ENCODE data around the gene LIMS3.
"Not testable (repeated sequence)": the region's sequence is repeated elsewhere in the genome, so short reads cannot be mapped to it uniquely, and the experiment has no call there.

Gene LIMS3

DNA sequence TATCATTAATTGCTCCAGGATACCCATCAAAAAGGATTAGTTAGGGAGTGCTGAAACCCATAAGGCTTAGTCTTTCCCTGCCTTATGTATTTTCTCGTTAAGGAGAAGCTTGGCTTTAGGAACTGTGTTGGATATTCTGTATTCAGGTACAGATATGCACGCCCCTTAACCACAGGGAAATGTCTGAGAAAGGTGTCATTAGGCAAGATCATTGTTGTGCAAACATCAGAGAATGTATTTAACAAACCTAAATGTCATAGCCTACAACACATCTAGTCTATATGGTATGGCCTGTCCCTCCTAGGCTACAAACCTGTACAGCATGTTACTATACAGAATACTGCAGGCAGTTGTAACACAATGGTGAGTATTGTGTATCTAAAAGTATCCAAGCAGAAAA lies 10.1 kb downstream of the LIMS3 start:
- not testable (repeated sequence) for H3K4me1 Mint-ChIP-seq (ENCODE audit: low read depth); H3K9me3 Mint-ChIP-seq; H3K36me3 Mint-ChIP-seq (ENCODE audit: low read depth); H3K27me3 Mint-ChIP-seq (ENCODE audit: low read depth); DNase-seq (ENCODE audit: low spot score); H3K27ac Mint-ChIP-seq; H3K4me3 Mint-ChIP-seq

DNA sequence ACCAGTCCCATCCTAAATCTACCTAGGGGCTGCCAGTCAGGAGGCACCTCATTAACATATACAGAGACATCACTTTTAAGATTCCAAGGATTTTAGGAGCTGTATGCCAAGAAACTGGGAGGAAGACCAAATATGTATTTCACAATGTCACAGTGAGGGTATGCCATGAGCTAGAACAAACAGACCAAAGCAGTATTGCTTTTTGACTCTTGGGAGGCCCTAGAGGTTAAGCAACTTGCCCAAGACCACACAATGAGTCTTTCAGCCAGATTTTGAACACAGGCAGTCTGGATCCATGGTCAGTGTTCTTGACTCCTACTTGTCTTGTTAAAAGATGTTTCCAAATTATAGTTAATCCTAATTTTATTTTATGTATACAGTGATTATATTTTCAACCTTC lies 12.3 kb downstream of the LIMS3 start:
- not testable (repeated sequence) for H3K9me3 Mint-ChIP-seq; H3K36me3 Mint-ChIP-seq (ENCODE audit: low read depth); H3K4me3 Mint-ChIP-seq; H3K27me3 Mint-ChIP-seq (ENCODE audit: low read depth); H3K4me1 Mint-ChIP-seq (ENCODE audit: low read depth); H3K27ac Mint-ChIP-seq; DNase-seq (ENCODE audit: low spot score)

DNA sequence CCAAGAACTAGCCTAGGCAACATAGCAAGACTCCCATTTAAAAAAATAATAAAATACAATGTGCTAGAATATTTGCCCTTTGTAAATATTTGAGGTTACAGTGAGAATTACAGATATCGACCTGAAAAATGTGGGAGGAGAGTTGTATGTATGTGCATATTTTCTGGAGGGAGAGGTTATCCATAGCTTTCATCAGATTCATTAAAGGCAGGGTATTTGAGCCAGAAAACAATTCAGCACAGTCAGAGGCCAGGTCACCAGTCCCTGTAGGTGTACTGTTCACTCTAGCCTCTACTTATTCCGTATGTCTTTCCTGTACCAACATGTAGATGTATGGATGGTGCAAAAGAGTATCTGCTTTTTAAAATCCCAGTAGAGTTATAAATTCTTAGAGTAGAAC lies 15.4 kb downstream of the LIMS3 start:
- not testable (repeated sequence) for H3K9me3 Mint-ChIP-seq; H3K27ac Mint-ChIP-seq; H3K4me1 Mint-ChIP-seq (ENCODE audit: low read depth); H3K27me3 Mint-ChIP-seq (ENCODE audit: low read depth); H3K36me3 Mint-ChIP-seq (ENCODE audit: low read depth); DNase-seq (ENCODE audit: low spot score); H3K4me3 Mint-ChIP-seq

DNA sequence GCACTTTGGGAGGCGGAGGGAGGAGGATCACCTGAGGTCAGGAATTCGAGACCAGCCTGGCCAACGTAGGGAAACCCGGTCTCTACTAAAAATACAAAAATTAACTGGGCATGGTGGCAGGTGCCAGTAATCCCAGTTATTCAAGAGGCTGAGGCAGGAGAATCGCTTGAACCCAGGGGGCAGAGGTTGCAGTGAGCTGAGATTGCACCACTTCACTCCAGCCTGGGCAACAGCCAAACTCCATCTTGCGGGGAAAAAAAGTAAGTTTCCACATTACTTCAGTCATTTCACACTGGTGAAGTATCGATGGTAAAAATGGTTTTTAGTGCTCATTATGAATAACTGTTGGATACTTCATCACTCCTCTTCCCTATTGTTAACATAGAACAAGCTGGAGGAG lies 16.1 kb downstream of the LIMS3 start:
- not testable (repeated sequence) for H3K4me3 Mint-ChIP-seq; DNase-seq (ENCODE audit: low spot score); H3K4me1 Mint-ChIP-seq (ENCODE audit: low read depth); H3K27ac Mint-ChIP-seq; H3K27me3 Mint-ChIP-seq (ENCODE audit: low read depth); H3K36me3 Mint-ChIP-seq (ENCODE audit: low read depth); H3K9me3 Mint-ChIP-seq

DNA sequence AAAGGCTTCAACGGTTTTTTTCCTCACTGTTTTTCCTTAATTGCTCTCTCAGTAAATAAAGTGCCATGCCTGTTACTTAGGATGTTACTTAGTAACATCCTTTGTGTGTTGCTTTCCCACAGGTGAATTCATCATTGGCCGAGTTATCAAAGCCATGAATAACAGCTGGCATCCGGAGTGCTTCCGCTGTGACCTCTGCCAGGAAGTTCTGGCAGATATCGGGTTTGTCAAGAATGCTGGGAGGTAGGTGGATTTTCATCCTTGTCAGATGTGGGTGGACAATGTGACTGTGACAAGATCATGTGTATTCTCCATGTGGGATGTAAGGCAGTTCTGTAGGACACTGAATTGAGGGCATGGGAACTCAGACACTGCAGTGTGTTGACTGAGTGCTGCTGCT lies 17.3 kb downstream of the LIMS3 start:
- H3K27ac Mint-ChIP-seq; H3K27me3 Mint-ChIP-seq (ENCODE audit: low read depth); H3K4me3 Mint-ChIP-seq; H3K9me3 Mint-ChIP-seq; H3K4me1 Mint-ChIP-seq (ENCODE audit: low read depth); H3K36me3 Mint-ChIP-seq (ENCODE audit: low read depth); DNase-seq (ENCODE audit: low spot score): not testable (repeated sequence)

DNA sequence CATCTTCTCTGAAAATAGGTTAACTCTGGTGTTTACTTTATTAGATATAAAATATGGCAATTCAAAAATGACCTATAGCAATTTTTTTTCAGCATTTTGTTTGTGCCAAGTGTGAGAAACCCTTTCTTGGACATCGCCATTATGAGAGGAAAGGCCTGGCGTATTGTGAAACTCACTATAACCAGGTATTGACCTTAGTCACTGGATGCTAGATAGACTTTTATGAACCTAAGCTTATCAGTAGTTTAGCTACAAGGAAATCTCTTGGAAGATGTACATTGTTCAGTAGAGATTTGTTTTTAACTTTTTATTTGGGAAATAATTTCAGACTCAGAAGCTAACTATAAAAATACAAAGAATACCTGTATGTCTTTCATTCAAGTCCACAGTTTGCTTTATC lies 21.7 kb downstream of the LIMS3 start:
- H3K27me3 Mint-ChIP-seq (ENCODE audit: low read depth); H3K9me3 Mint-ChIP-seq; H3K36me3 Mint-ChIP-seq (ENCODE audit: low read depth); DNase-seq (ENCODE audit: low spot score); H3K27ac Mint-ChIP-seq; H3K4me3 Mint-ChIP-seq; H3K4me1 Mint-ChIP-seq (ENCODE audit: low read depth): not testable (repeated sequence)

DNA sequence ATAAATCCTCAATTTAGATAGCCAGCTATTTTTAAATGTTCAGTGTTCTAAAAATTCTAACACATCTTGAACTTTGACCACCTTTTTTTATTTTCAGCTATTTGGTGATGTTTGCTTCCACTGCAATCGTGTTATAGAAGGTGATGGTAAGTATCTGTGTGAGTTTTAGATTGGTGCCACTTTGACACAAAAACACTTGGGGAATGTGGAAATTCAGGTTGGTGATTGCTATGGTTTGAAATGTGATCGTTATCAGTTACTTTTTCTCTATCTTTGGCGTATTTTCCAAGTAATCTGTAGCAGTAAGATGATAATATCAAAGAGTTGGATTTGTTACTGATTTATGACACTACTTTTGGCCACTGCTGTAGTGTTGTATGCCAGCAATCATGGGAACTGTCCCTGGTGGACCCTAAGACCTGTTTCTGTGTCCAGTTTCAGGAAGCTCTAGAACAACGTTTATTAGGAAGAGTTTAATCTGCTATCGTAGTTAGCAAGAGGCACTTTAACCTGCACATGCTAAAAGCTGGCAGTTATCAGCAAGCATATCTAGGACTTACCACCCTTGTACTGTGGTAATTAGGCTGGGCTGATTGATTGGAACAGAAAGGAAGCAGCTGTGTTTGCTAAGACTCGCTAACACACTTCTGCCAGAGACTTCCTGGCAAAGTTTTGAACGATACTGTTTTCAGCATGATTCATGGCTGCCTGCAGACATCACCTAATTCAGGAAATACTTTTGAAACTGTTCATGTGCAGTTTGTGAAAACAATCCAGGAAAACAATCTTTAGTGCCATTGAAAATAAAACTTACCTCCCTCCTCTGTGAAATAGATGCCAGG lies 23.3 kb downstream of the LIMS3 start:
- not testable (repeated sequence) for H3K36me3 Mint-ChIP-seq (ENCODE audit: low read depth); H3K9me3 Mint-ChIP-seq; H3K4me1 Mint-ChIP-seq (ENCODE audit: low read depth); H3K4me3 Mint-ChIP-seq; H3K27me3 Mint-ChIP-seq (ENCODE audit: low read depth); H3K27ac Mint-ChIP-seq; DNase-seq (ENCODE audit: low spot score)

DNA sequence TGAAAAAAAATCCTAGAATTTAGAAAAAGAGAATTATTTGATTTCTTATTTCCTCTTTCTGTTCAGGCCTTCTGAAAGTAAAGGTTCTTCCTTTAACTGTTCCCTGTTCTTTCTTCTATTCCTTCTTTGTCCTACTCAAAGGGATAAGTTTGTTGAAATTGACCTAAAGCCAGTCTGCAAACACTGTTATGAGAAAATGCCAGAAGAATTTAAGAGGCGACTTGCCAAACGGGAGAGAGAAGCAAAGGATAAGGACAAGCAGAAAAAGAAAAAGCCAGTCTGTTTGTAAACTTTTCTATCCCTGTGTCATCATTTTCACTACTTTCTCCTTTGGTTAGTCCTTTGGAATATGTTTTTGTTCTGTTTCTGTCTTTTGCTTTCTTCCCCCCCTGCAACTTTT lies 26.0 kb downstream of the LIMS3 start:
- H3K27ac Mint-ChIP-seq; H3K4me3 Mint-ChIP-seq; DNase-seq (ENCODE audit: low spot score); H3K9me3 Mint-ChIP-seq; H3K27me3 Mint-ChIP-seq (ENCODE audit: low read depth); H3K36me3 Mint-ChIP-seq (ENCODE audit: low read depth); H3K4me1 Mint-ChIP-seq (ENCODE audit: low read depth): not testable (repeated sequence)

DNA sequence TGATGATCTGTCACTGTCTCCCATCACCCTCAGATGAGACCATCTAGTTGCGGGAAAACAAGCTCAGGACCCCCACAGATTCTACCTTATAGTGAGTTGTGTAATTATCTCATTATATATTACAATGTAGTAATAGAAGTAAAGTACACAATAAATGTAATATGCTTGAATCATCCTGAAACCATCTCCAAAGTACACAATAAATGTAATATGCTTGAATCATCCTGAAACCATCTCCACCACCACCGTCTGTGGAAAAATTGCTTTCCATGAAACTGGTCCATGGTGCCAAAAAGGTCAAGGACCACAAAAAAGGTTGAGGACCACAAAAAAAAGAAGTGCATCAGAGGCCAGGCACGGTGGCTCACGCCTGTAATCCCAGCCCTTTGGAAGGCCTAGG lies 29.3 kb downstream of the LIMS3 start:
- not testable (repeated sequence) for H3K27me3 Mint-ChIP-seq (ENCODE audit: low read depth); H3K4me3 Mint-ChIP-seq; H3K27ac Mint-ChIP-seq; H3K4me1 Mint-ChIP-seq (ENCODE audit: low read depth); DNase-seq (ENCODE audit: low spot score); H3K9me3 Mint-ChIP-seq; H3K36me3 Mint-ChIP-seq (ENCODE audit: low read depth)

DNA sequence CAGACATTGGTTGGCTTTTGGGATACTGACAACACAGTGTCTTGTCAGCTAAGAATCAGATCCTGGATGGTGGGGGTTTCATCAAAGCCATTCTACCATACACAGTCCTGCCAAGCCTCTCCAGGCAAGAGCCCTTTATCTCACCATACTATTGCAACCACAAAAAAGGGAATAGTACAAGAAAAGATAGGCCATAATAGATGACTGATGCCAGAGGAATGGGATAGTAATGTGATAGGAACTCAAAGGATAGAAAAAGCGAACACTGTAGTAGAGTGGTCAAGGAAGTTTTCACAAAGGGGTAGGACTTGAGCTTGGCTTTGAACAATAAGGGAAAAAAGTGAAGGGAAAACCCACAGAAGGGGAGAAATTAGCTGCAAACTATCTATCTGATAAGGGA lies 30.7 kb downstream of the LIMS3 start:
- DNase-seq (ENCODE audit: low spot score); H3K4me3 Mint-ChIP-seq; H3K27ac Mint-ChIP-seq; H3K9me3 Mint-ChIP-seq; H3K27me3 Mint-ChIP-seq (ENCODE audit: low read depth); H3K36me3 Mint-ChIP-seq (ENCODE audit: low read depth); H3K4me1 Mint-ChIP-seq (ENCODE audit: low read depth): not testable (repeated sequence)

DNA sequence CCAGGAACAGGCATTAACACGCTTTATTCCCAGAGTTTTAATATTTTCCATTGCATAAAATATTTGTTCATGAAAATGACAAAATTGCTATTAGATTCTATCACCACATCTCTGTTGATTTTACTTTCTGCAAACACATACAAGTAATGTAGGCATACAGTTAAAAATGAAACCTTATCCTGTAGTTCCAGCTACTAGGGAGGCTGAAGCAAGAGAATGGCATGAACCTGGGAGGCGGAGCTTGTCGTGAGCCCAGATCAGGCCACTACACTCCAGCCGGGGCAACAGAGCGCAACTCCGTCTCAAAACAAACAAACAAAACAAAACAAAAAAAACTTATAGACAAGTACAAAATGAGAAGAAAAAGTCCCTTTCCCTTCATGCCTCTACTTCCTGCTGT lies 38.0 kb downstream of the LIMS3 start:
- not testable (repeated sequence) for DNase-seq (ENCODE audit: low spot score); H3K27me3 Mint-ChIP-seq (ENCODE audit: low read depth); H3K4me1 Mint-ChIP-seq (ENCODE audit: low read depth); H3K9me3 Mint-ChIP-seq; H3K36me3 Mint-ChIP-seq (ENCODE audit: low read depth); H3K27ac Mint-ChIP-seq; H3K4me3 Mint-ChIP-seq

DNA sequence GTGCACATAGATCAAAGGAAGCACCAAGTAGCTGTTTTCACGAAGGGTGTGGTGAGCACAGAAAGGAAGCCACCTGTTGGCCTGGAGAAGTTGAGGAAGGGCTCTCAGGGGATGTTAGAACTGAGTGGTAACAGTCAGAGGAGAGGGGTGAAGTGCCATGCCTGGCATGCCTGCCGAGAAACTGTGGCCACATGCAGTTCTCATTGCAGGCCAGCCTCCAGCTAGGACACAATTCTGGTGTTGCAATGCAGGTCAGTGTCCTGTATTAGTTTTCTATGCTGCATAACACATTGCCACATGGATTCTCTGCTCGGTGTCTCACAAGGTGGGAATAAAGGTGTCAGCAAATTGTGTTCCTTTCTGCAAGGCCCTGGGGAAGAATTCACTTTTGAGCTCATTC lies 46.9 kb downstream of the LIMS3 start:
- H3K9me3 Mint-ChIP-seq; H3K27me3 Mint-ChIP-seq (ENCODE audit: low read depth); DNase-seq (ENCODE audit: low spot score); H3K36me3 Mint-ChIP-seq (ENCODE audit: low read depth); H3K27ac Mint-ChIP-seq; H3K4me3 Mint-ChIP-seq; H3K4me1 Mint-ChIP-seq (ENCODE audit: low read depth): not testable (repeated sequence)

DNA sequence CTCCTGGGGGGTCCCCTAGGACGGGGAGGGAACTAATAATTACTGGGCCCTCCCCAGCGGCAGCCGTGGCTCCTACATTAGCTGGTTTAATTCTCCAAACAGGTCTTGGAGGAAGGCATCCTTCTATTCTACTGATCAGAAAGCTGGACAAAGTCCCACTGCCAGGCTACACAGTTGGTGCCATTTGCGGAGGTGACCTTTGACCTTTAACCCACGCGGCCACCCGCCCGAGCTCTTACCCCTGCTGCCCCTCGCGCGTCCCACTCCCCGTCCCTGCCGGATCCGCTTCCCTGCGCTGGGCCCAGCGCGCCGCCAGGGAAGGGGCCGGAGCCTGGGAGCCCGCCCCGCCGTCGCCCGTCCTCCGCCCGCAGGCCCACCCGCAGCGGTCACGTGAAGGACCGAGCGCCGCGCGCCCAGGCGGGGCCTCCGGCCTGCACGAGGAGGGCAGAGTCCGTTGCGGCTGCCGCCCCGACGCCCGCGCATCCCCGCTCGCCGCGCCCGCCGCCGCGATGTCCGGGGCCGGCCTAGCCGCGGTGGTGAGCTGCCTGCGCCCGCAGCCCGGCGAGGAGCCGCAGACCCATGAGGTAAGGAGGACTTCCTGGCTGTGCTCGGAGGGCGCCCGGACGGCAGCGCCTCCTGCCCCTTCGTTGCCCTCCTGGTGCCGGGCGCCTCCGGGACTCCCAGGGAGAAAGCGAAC lies 48.9 kb downstream of the LIMS3 start:
- H3K27ac Mint-ChIP-seq; DNase-seq (ENCODE audit: low spot score); H3K4me3 Mint-ChIP-seq; H3K4me1 Mint-ChIP-seq (ENCODE audit: low read depth); H3K36me3 Mint-ChIP-seq (ENCODE audit: low read depth); H3K27me3 Mint-ChIP-seq (ENCODE audit: low read depth); H3K9me3 Mint-ChIP-seq: not testable (repeated sequence)

DNA sequence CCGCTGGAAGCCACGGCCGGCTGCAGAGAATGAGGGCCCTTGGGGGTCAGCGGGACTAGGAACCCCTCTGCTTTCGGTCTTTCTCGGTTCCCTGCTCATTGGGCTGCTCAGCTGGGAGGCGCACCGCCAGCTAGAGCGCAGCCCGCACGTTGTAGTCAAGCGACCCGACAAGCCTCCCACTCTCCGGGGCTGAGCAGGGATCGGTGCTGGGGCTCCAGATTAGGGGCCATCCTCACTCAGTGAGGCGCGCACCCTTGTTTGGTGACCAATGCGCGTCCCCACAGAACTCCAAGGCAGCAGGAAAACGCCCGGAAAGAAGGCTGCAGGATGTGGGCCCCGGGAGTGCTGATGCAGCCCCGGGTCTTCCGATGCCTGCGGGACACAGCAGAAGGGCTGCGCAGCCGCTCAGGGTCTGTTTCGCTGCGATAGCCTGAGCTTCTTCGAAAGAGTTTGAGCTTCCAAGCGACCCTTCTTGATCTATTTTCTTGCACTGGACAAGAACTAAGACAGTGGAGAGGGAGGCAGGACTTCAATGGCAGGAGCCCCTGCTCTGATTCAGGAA lies 49.6 kb downstream of the LIMS3 start:
- not testable (repeated sequence) for H3K36me3 Mint-ChIP-seq (ENCODE audit: low read depth); H3K4me1 Mint-ChIP-seq (ENCODE audit: low read depth); H3K27me3 Mint-ChIP-seq (ENCODE audit: low read depth); DNase-seq (ENCODE audit: low spot score); H3K9me3 Mint-ChIP-seq; H3K27ac Mint-ChIP-seq; H3K4me3 Mint-ChIP-seq
